ENCODE results near the gene OTX1. TPM values are rescaled to one million over a fixed set of nuclear protein-coding genes. Genes with fewer than 3 reads are reported as not detected.
"Not testable (repeated sequence)": the region's sequence is repeated elsewhere in the genome, so short reads cannot be mapped to it uniquely, and the experiment has no call there.

OTX1 gene
- total RNA-seq, 1 donor from 2014 or later: not detected

DNA sequence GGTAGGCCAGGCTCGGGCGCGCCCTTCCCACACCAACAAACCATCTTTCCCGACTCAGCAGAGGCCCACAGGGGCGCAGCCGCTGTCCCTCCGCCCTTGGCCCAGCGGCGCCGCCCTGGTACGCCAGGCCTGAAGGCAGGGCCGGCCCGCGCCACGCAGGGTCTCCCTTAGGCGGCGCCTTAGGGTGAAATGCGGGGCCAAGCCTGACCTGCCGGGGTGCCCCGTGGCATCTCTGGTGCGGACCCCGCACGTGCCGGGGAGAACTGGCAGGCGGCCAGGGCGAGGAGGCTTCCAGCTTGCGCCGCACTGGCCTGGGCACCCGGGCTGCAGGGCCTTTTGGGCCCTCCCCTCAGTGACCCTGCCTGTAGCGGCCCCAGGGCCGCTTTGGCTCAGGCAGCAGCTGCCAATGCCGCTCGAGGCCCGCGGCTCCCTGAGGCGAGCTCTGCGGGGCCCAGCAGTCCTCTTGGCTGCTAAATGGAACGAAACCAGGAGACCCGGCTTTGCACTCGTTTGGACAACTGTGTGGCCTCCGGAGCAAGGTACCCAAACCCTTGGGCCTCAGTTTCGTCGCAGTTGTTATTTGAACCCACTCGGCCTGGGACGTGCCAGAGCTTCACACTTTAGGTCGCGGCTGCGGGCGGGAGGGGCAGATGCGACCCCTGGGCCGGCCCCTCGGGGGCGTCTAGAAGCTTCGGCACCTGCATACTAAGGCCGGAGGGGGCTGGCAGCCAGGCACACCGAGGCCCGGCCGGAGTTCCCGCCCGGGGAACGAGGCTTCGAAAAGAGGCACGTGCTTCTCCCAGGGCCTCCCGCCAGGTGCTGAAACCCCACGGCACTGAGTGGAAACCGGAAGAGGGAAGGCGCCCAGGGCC lies 8.5 kb downstream of the OTX1 start:
- peak; percentile 88 for DNase-seq (ENCODE audit: low spot score)

DNA sequence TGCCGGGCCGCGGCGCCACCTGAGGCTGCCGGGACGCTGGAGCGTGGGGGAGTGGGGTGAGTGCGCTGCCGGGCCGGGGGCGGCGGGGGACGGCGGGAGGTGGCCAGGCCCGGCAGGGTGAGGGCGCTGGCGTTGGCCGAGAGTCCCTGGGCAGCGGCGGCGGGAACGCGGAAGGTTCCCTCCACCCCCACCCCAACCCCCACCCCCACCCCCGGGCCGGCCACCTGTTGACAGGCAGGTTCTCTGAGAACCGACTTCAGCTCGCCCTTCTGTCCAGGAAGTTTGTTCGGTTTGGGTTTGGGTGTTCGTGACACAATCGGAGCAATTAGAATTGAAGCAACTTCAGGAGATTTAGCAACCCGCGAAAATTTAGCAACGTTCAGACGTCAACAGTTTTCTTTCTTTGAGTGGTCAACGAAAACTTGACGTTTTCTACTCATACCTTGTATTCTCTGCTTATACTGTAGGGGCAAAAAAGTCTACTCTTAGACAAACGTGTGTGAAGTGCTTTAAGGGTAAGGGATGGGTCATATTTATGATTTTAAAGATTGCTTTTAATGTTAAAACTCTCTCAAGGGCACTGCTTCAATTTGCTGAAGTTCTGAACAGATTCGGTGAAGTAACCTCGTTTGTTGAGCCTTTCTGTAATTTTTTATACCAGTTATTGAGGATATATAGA lies 9.3 kb downstream of the OTX1 start:
- DNase-seq (ENCODE audit: low spot score): no peak

GRCh38 chr2:63060472-63060991 lies 9.9 kb downstream of the OTX1 start:
- no peak for DNase-seq (ENCODE audit: low spot score)

DNA sequence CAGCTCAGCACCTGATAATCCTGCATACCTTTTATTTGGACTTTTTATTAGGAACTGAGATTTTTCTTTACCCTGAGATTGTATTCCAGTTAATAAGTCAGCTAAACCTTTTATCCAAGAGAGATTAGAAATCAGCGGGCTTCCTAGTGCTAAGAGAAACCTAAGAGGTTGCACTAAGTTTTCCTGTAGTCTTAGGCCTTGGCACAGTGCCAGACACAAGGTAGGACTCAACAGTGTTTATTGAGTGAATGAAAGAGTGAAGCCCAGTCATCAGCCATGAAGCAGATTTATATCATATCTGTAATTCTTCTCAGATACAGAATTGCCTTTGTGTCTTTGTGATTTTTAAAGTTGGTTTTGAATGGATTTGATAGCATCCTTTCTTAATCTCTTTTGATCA lies 13.6 kb downstream of the OTX1 start:
- DNase-seq (ENCODE audit: low spot score): no peak

DNA sequence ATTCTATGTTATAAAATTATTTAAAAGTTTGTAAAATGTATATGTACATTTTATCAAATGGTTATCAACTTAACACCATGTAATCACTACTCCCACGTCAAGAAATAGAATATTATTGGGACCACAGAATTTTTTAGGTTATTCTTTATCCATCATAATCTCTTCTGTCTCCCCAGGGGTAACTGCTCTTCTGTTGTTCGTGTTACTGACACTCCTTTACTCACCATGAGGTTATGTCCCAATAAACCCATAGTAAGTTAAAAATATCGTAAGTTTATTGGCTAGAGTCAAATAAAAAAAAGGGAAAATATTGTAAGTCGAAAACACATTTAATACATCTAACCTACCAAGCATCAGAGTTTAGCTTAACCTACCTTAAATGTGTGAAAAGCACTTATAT lies 14.0 kb downstream of the OTX1 start:
- DNase-seq (ENCODE audit: low spot score): no peak

GRCh38 chr2:63066265-63066664 lies 15.6 kb downstream of the OTX1 start:
- DNase-seq (ENCODE audit: low spot score): no peak

- no peak for DNase-seq (ENCODE audit: low spot score)
Observed at GRCh38 chr2:63066838-63067237, 16.2 kb downstream of the OTX1 start.

GRCh38 chr2:63071664-63072063 lies 21.0 kb downstream of the OTX1 start:
- DNase-seq (ENCODE audit: low spot score): no peak

GRCh38 chr2:63073994-63074393 lies 23.4 kb downstream of the OTX1 start:
- no peak for DNase-seq (ENCODE audit: low spot score)

DNA sequence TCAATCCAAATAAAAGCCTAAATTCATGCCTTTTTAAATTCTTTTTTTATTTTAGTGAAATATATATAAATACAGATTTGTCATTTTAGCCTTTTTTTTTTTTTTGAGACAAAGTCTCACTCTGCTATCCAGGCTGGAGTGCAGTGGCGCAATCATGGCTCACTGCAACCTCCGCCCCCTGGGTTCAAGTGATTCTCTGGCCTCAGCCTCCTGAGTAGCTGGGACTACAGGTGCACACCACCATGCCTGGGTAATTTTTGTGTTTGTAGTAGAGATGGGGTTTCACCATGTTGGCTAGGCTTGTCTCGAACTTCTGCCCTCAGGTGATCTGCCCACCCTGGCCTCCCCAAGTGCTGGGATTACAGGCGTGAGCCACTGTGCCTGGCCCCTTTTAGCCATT lies 23.8 kb downstream of the OTX1 start:
- DNase-seq (ENCODE audit: low spot score): not testable (repeated sequence)

GRCh38 chr2:63078852-63079606 lies 28.4 kb downstream of the OTX1 start:
- no peak for DNase-seq (ENCODE audit: low spot score)

DNA sequence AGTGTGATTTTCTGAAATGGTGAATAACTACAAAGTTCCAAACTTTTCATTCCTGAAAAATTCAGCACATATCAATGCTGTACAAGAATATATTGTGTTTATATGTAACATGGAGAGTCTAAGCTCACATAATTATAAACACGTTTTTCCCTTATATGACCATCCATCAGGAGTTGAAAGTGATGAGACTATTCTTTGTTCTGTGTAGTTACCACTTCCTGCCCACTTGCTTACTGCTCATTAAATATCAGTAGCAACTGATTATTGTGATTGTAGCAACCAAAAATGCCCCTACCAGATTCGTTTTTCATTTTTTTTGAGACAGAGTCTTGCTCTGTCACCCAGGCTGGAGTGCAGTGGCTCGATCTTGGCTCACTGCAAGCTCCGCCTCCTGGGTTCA lies 30.8 kb downstream of the OTX1 start:
- DNase-seq (ENCODE audit: low spot score): no peak

- no peak for DNase-seq (ENCODE audit: low spot score)
Observed at GRCh38 chr2:63086687-63087086, 36.1 kb downstream of the OTX1 start.

DNA sequence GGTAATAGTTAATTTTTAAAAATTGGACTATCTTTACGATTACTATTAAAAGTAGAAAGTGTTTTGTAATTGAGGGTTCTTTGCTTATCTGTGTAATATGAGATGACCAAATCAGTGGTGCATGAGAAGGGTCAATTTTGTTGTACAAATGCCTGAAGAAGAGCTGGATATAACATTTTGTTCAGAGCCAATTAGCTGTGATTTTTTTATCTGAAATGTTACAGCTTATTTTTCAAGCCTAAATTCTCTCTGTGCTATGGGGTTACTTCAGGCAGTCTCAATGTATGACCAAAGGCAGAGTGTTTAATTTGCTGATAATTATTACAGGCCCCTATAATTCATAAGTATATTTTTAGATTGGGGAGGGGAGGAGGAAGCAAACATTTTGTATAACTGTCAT lies 41.8 kb downstream of the OTX1 start:
- DNase-seq (ENCODE audit: low spot score): no peak

- DNase-seq (ENCODE audit: low spot score): no peak
Observed at GRCh38 chr2:63092857-63093256, 42.2 kb downstream of the OTX1 start.

GRCh38 chr2:63093502-63093901 lies 42.9 kb downstream of the OTX1 start:
- DNase-seq (ENCODE audit: low spot score): no peak

DNA sequence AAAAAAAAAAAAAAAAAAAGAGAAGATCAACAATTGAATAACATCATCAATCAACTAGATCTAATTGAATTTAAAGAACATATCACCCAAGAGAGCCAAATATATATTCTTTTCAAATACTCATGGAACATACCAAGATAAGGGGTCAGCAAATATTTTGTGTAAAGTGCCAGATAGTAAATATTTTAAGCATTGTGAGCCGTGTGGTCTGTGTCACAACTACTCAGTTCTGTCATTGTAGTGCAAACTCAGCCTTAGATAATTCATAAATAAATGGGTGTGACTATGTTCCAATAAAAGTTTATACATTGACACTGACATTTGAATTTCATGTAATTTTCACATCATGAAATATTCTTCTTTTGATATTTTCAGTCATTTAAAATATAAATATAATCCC lies 45.9 kb downstream of the OTX1 start:
- no peak for DNase-seq (ENCODE audit: low spot score)

- DNase-seq (ENCODE audit: low spot score): no peak
Observed at GRCh38 chr2:63099032-63099431, 48.4 kb downstream of the OTX1 start.

DNA sequence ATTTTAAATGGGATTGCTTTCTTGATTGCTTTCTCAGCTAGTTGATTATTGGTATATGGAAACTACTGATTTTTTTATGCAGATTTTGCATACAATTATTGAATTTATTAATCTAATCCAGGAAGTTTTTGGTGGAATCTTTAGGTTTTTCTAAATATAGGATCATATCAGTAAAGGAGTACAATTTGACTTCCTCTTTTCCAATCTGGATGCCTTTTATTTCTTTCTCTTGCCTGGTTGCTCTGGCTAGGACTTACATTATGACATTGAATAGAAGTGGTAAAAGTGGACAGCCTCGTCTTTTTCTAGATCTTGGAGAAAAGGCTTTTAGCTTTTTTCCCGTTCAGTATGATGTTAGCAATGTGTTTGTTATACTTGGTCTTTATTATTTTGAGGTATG lies 51.3 kb downstream of the OTX1 start:
- DNase-seq (ENCODE audit: low spot score): no peak

DNA sequence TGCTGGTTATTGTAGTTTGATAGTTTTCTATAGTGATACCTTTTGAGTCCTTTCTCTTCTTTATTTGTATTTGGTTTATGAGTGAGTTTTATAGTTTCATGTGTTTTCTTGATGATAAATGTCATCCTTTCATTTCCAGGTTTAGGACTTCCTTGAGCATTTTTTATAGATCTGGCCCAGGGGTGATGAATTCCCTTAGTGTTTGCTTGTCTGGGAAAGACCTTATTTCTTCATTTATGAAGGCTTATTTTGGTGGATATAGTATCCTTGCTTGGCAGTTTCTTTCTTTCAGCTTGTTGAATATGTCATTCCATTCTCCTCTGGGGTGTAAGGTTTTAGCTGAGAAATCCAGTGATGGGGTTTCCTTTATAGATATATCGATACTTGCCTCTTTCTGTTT lies 53.9 kb downstream of the OTX1 start:
- no peak for DNase-seq (ENCODE audit: low spot score)

All from mesenteric fat pad (tissue), 1 donor.